Stimulated activated CD4-positive, alpha-beta T cell treated with anti-CD3 and anti-CD28 coated beads, Interleukin-4, amount 100 ng/mL, for 4 hours (primary cell): ENCODE results near the gene RACK1.

ENCODE experiments used
- DNase-seq, 2 experiments: peaks; one replicate each; pipeline ENCODE4 v3.0.0-alpha.2; 2020

Gene RACK1

DNA sequence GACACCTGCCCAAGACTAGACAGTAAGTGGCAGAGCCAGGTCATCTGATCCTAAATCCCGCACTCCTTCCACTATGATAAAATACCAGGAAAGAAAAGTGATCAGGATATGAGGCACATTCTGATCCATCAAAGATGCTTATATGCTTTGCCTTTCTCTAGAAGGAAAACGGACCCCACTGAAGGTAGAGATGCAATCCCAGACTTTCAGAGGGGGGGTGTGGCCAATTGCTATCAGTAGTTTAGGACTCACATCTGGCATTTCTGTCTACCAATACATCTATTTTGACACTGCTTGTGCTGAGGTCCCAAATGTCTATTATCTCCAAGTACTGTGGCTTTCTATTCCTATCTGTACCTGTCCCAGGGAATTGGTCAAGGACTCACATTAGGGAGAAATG is 15.6 kb upstream of the RACK1 start:
- no peak for DNase-seq

DNA sequence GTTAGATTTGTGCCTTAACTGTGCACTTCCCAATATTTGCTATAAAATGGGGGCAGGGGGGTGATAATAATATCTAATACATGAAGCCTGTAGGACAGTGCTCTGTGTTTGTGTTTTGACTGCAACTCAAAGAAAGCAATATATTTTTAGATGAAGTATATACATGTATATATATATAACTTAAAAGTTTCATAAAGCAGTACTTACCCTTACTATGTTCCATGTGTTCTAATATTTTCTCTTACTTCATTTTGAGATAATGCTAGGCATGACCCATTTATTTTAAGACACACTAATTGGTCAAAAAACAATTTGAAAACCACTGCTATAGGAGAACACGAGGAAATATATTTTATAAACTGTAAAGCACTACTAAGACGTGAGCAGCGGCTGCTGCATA is 14.9 kb upstream of the RACK1 start:
- no peak for DNase-seq

DNA sequence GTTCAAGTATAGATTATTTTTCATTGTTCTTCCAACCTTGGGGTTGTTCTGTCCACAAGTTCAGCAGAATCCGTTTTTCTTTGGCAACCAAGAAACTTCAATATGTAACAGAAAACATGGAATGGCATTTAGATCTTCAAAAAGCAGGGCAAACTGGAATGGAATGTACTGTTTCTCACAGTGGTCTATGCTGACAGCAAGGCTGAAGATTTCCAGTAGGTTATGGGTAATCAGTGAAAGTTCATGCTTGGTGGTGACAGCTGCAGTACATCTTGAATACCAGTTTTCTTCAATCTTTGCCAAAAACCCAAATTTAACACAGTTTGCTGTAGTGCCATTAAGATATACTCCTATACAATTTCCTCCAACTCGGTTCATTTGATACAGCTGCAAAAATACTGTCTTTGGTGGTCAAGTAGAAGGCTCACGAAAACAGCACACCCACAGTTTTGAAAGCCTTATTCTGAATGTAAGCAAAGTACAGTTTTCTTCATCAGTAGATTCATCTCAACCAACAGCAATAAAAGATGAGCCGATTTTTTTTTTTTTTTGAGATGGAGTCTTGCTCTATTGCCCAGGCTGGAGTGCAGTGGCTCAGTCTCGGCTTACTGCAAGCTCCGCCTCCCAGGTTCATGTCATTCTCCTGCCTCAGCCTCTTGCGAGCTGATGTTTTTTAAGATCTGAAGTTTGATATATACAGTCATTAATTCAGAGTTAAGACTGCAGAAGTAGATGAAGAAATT is 12.3 kb upstream of the RACK1 start:
- DNase-seq, result no peak

DNA sequence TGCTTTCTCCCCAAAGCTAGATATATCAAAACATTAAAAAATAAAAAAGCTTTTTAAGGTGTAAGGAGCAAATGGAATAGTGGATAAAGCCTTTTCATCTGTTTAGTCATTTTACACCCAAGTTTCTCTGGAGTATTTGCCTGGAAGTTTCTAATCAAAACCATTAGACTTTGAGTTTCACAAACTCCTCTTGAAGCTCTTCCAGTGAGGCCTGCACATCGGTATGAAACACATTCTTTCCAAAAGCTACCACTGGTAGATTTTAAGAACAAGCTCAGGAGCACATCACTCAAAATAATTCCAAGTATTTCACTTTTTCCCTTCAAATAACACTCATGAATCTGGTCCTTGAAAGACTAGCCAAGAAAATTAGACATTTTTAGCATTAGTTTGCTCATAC is 11.6 kb upstream of the RACK1 start:
- no peak for DNase-seq

DNA sequence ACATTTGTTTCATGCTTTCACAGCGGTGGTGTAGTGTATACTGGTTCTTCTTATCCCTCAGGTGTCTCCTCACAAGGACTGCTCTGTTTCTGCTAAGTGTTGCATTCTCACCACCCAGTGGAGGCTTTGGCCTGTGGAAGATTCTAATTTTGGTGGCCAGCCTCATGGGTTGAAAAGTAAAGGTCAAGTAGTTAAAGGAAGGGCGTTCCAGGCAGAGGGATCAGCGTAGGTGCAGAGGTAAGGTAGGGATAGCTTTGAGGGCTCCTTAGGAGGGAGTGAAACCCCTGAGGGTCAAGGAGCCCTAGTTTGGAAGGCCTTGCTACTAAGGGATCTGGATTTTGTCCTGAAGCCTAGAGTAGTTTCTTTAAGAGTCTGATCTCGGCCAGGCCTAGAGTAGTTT is 4.6 kb upstream of the RACK1 start:
- no peak for DNase-seq

DNA sequence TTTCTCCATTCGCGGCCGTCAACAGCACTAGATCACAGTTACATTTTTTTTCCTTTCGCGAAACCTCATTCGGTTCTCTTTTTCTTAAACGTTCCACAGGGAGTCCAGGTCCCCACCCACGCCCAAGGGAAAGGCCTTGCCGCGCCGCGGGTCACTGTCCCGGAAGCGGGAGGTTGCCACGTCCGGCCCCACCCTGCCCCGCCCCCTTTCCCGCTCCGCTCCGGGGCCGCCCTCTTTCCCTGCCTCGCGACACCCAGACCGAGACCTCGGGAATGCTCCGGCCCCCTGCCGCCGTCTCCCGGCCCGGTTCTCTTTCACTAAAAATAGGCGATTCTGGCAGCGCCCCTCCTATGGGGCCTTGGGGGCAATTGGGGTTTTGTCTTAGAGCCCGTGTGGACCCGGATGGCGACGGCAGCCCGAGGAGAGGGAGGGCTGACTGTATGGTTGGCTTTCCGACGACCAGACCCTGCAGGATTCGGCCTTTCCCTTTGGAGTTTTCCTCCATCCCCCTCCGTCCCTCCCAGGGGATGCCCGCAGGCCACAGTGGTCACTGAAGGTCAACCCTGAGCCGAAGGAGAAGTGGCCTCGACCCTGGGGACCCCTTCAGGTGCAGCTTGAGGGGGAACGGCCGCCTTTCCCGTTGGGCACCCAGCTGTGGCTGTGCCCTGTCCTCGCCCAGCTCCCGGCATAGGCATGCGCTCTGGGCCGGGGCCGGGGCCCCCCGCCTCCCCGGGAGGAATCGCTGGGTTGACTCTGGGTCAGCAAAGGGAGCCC is 2.8 kb upstream of the RACK1 start:
- DNase-seq, result peak; percentile 73 to 76

DNA sequence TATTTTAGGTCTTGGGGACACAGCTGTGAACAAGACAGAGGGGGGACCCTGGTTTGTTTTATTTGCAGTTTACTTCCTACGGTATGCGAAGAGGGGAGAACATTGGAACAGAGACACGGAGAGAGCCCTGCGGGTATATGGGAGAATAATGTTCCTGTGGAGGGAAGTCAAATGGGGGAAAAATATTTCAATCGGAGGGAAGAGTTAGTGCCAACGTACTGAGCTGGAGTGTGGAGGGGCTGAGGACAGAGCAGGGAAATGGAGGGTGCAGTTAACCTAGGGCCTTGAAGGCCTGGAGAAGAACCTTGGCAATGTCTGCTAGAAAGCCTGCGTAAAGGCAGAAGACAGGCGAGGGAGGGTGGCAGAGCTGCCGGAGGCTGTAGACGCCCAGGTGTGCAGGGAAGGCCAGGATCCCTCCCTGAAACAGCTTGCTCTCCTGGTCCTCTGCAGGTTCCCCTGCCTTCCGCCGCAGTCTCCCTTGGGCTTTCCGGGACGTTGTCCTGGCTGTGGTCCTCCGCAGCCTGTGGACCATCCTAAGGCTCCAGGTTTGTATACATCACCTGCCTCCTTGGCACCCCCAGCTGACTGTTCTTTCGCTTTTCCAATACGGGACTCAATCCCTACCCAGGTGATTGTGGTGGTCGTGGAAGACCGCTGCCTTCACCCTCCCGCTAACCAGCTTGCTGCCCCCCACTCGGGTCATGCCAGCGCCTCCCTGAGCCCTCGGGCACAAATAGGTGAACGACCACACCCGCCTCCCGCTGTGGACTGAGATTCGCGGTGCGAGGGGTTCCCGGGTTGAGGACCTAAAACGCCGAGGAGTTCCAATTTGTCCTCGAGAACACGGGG is 1.9 kb upstream of the RACK1 start:
- no peak for DNase-seq

DNA sequence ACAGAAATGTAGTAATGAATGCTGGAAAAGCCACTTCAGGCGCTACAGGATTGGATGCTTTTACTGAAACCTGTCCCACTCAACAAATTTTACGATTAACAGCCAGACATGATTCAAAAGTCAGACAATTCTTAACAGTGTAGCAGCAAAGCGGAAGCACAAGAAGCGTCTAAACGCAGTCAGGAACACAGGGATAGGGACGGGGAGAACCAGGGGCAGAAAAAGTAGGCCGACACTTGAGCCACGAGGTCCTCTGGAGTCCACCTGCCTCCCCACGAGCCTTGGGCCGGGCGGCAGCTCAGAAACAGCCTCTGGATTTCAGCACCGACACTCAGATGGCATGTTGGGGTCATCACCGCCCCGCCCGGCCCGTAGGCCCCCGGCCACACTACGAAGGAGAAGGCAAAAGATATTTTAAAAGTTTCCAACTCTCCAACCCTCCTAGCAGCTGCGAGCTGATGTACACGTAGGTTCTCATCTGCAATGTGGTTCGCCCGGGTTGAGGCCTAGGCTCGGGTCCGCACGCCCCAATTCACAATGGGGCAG is 615 bp downstream of the RACK1 start:
- DNase-seq, result no peak

DNA sequence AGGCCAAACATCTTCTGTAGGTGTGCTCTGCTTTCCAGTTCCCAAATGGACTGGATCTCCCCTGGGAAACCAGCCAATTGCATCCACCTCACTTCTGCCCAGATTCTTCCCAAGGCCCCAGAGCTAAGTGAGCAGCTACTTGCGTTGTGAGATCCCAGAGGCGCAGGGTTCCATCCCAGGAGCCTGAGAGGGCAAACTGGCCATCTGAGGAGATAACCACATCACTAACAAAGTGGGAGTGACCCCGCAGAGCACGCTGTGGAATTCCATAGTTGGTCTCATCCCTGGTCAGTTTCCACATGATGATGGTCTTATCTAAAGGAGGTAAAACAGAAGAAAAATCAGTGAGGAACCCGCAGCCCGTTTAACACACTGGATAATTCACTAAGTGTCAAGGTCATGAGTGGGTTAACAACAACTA is 1.7 kb downstream of the RACK1 start:
- no peak for DNase-seq

DNA sequence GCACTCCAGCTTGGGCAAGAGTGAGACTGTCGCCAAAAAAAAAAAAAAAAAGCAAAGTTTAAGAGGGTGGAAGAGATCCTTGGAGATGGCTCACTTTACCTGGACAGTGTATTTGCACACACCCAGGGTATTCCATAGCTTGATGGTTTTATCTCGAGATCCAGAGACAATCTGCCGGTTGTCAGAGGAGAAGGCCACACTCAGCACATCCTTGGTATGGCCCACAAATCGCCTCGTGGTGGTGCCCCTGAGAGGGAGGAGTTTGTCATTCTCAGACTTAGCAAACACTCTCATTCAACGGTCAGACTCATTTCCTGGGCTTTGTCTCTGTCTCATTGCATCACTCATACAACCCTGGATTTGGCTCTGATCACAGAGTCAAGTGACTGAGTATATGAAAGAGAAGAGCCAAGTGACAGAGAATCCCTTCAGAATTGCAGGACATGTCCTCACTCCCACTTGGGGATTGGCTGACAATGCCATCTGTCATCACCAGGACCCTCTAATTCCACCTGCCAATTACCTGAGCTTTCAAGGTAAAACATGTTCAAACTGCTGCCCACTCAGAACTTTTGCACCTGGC is 2.2 kb downstream of the RACK1 start:
- no peak for DNase-seq

DNA sequence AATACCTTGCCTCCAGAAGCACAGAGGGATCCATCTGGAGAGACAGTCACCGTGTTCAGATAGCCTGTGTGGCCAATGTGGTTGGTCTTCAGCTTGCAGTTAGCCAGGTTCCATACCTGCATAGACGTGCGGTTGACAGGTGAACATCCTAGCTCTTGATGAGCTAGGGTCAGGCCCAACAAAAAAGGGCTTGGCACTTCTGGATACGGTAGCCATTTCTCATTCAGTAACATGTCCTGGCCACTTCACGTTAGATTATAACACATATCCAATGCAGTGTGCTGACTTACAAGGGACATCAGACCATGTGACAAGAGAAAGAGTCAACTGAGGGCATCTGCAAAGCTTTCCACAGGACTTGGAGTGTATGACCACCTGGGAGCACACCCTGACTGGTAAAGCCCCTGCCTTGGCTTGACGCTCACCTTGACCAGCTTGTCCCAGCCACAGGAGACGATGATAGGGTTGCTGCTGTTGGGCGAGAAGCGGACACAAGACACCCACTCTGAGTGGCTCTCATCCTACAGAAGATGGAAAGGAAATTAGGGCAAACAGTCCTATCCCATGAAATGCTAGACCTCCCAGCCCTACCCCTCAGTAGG is 4.5 kb downstream of the RACK1 start:
- no peak for DNase-seq

DNA sequence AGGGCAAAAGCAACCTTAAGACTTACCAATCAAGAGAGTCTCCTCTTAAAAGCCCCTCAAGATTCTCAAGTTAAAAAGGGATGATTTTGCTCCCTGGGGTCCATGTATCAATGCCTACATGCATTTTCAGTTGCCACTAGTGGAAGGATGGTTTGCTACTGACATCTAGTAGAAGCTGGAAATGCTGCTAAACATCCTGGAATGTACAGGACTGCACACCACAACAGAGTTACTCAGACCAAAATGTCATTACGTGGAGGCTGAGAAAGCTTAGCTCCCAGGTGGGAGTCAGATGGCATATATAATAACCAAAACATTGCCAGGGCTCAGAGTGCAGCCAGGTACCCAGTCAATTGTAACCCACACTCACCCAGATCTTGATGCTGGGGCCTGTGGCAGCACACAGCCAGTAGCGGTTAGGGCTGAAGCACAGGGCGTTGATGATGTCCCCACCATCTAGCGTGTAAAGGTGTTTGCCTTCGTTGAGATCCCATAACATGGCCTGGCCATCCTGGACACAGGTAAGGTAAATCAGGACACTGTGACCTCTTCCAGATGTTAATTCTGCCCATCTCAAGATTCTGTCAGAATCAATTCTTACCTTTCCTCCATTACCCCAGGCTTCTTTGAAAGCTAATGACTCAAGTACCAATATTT is 5.8 kb downstream of the RACK1 start:
- DNase-seq, result no peak

DNA sequence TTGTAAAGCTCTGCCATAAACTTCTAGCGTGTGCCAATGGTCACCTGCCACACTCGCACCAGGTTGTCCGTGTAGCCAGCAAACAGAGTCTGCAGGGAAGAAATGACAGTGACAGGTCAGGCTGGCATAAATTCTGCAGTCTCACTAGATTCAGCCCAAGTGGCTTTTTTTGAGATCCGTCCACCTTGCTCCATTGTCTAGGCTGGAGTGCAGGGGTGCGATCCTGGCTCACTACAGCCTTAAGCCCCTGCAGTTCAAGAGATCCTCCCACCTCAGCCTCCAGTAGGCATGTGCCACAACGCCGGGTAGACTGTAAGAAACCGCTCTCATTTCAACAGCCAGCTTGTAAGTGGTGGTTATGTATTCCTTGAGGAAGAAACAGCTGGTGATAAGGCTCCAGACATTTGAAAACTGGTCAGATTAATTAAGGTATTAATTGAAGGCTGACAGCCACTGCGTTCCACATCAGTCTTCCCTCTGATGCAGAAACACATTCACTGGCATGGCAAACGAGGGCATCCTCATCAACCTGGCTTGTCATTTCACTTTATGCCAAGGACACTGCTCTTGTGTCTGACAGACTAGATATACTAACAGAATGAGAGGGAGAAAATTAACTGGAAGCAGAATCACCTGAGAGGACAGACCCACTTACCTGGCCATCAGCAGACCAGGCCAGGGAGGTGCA is 6.6 kb downstream of the RACK1 start:
- DNase-seq, result no peak

DNA sequence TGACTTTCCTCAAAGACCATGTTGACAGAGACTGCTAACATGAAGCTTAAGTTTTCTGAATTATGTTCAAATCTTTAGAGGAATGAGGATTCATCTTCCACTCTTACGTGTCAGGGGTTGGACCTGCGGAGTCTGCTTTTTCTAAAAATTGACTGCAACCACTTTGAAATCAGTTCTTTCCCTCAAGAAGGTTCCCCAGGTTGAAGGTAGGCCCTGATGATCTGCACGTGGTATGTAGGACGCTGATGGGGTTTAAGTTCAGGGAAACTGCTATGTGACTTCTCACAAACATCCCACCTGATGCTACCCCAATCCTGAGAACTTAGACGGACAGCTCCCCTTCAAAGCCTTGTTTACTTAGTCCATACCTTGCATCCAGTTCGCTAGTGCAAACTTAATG is 7.2 kb downstream of the RACK1 start:
- DNase-seq, result no peak

DNA sequence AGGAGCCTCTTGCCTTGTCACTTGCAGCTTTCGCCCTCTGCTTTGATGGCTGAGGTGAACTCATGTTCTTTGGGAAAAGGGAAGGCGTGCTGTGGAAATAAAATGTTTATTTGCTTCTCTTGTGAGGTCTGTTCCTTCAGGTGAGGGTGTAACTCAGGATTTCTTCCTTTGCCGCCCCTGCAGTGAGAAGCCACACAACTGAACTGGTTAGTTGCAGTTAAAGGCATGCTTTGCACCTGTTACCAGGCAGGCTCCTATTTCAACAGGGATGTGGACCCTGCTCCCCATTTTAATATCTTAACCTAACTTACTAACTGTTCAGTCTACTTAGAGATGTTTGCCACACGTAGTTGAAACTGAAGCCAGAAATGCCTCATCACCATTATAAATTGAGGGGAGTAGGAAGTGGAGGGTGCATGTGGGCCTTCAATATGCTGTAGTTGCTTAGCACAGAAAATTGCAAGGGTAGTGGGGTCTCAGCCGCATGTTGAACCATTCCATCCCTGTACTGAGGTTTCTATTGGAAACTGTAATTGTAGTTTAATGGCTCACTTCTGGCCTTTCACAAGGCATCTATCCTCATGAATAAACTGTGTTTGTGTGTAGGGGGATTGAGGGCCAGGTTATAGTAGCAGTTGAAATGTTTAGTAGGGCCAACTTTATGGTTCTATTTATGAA is 7.9 kb downstream of the RACK1 start:
- no peak for DNase-seq

DNA sequence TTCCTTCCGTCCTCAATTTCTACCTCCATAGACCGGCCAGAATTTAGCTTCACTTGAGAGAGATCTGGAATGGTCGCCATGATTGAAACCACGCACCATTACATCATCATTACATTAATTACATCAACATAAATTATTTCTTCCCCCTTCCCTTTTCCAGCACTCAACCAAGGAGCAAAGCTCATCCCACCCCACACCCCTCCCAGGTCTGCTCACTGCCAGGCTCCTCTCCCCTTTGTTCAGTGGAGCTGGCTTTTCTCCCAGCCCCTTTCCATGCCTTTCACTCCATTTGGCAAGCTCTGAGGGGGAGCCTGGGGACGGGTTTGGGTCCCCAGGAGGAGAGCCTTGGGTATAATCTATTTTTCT is 8.4 kb downstream of the RACK1 start:
- no peak for DNase-seq

DNA sequence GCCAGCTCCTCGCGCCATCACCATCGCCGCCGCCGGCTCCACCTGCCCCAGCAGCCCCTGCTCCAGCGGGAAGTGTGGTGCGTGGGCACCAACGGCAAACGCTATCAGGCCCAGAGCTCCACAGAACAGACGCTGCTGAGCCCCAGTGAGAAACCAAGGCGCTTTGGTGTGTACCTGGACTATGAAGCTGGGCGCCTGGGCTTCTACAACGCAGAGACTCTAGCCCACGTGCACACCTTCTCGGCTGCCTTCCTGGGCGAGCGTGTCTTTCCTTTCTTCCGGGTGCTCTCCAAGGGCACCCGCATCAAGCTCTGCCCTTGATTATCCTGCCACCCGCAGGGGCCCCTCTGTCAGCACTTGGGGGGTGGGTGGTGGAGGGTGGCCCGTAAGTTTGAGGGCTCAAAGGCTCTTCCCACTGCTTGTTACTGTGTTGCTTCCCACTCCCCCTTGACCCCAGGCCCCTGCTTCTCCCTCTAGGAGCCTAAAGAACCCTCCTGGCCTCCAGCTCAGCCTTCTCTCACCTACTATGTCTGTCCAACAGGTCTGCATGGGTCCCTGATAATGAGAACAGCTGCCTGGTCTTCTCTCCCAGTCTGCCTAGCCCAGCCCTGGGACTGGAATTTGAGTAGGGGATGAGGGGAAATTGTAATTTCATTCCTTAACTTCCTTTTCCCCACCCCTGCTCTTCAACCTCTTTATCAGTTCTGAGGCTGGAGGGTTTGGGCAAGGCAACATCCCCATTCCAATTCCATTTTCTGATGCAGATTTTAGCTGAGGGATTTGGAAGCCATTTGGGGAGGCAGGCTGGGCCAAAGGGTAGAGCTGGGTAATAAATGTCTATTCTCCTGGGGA is 9.0 kb downstream of the RACK1 start:
- no peak for DNase-seq

DNA sequence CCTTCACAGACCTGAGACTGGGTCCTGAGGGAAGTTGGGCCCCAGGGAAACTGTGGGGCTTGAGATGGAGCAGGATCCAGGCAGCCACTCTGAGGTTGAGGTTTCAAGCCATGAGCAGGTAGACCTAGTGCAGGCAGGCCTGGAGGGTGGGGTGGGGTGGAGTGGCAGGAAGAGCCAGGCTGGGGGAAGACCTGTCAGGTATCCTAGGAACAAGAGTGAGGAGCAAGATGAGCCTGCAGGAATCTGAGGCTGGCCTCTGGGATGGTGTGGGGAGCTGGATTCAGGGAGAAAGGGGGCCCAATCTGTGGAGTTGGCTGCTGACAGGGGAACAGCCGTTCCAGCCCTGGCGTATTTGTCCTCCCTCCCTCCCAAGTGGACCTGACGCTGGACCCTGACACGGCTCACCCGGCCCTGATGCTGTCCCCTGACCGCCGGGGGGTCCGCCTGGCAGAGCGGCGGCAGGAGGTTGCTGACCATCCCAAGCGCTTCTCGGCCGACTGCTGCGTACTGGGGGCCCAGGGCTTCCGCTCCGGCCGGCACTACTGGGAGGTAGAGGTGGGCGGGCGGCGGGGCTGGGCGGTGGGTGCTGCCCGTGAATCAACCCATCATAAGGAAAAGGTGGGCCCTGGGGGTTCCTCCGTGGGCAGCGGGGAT is 9.8 kb downstream of the RACK1 start:
- no peak for DNase-seq

DNA sequence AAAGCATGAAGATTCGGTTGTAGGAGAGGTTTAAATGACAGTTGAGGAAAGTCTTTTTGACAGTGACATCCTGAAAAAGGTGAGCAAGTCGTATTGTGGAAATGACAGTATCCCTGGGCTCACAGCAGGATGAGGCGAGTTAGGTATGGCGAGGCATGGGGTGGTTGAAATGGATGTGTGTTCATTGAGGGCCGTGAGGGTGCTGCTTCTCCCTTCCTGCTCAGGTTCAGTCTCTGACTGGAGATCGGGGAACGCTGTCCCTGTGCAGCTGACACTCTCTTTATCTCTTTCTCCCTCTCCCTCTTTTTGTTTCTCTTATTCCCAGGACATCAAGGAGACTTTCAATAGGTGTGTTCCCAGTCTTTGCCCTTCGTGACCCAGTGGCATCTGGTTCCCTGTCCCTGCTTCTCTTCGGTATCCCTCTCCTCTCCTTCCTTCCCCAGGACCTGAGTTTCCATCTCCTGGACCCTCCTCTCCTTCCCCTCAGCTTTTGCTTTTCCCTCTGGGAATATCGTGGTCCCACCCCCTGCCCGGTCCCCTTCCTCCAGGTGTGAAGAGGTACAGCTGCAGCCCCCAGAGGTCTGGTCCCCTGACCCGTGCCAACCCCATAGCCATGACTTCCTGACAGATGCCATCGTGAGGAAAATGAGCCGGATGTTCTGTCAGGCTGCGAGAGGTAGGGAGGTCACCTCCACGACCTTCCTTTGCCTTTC is 10.5 kb downstream of the RACK1 start:
- DNase-seq, result no peak
